GM19035 (cell line): ENCODE results near the gene KCNMA1.

Experiments
- ATAC-seq: cut with Tn5 transposase; IDR thresholded peaks from one replicate; pipeline ENCODE4 v1.9.1; 2021; ENCODE audit not compliant: unreplicated experiment

Gene KCNMA1

GRCh38 chr10:77106676-77107075 is 530.9 kb downstream of the KCNMA1 start:
- no peak for ATAC-seq

DNA sequence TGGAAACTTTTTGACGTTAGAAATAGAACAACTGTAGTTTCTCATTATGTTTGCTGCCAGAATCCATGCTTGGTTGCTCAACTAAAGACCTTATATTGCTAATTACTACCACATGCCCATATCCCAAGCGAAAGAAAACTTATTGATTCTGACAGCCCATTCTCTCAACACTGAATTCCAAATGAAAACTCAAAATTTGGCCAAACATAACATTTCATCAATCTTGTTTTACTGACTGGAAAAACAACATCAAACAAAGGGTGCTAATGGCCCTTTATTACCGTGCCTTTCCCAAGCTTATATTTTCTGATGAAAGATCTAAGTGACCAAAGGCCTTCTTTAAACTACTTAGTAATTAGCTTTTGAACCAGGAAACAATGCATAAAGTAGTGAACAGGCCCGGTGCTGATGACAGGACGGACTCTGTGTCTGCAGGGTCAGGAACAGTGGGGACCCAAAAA is 531.8 kb downstream of the KCNMA1 start:
- ATAC-seq: no peak

DNA sequence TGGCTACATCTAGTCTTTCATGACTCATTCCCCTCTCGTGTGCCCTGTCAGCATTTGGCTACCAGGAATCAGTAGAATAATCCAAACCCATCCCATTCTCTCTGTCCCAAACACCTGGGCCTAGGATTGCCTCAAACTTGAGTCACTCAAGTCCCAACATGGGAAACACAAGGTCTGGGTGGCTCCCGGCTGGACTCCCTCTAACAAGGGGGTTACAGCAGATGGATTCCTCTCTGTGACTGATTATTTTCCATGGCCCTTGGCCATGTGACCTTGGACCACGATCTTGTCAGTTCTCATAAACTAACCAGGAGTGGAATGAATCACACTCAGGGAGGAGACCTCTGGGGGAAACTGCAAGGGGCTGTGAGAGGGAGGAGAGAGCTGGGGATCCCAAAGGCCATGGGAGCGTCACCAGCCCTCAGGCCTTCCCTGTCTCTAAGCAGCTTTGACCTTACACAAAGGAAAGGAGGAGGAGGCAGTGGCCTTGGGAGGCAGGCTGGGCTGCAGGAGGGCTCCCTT is 533.1 kb downstream of the KCNMA1 start:
- ATAC-seq: no peak

- ATAC-seq: no peak
Measured at GRCh38 chr10:77103213-77103612, 534.4 kb downstream of the KCNMA1 start.

DNA sequence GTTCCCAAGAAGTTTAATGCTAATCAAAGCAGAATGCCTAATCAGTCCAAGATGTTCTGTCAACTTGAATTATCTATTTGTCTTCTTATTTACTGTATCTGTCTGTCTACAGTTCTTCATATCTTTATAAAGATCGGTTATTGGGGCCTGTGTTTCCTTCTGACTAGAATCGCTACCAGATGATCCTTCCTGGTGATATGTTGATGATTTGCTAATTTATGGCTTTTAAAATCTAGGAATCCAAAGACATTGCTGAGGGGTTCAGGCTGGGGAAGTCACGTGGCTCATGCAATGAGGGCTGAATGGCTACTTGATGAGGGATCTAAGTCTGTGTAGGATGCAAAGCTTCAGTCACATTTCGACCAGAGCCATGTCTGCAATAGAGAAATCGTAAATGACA is 536.3 kb downstream of the KCNMA1 start:
- no peak for ATAC-seq

DNA sequence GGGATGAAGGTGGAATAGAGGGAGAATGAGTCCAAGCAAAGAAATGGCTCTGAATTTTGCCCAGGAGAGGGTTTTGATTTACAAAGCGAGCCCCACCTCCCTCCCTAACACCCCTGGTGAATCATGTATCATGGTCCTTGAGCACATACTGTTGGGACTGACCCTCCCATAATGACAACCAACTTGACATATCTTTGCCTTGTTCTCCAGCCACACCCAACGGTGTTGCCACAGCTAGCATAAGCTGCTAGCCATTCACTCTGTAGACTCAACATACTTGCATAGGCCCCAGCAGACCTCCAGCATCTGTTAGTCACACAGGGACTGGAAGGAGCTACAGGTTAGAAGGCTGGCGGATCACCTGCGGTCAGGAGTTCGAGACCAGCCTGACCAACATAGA is 538.5 kb downstream of the KCNMA1 start:
- ATAC-seq: no peak

- no peak for ATAC-seq
Measured at GRCh38 chr10:77097625-77098024, 540.0 kb downstream of the KCNMA1 start.

DNA sequence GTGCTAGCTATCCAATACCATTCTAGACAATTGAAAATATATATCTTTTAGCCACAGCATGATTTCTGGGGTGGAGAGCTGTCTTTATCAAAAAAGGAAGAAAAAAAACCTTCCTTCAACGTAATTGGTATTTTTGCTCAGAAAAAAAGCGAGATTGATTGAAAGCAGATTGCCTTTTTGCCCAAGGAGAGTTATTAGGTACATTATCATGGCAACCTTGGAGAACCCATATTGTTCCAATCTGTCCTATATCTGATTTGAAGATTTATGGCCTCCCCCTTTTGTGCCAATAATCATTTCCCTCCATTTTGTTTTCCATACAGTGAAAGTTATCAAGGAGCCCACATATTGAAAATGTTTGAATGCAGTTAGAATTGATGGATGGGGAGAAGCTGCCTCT is 544.5 kb downstream of the KCNMA1 start:
- ATAC-seq: no peak

- no peak for ATAC-seq
Measured at GRCh38 chr10:77091597-77092165, 545.9 kb downstream of the KCNMA1 start.

DNA sequence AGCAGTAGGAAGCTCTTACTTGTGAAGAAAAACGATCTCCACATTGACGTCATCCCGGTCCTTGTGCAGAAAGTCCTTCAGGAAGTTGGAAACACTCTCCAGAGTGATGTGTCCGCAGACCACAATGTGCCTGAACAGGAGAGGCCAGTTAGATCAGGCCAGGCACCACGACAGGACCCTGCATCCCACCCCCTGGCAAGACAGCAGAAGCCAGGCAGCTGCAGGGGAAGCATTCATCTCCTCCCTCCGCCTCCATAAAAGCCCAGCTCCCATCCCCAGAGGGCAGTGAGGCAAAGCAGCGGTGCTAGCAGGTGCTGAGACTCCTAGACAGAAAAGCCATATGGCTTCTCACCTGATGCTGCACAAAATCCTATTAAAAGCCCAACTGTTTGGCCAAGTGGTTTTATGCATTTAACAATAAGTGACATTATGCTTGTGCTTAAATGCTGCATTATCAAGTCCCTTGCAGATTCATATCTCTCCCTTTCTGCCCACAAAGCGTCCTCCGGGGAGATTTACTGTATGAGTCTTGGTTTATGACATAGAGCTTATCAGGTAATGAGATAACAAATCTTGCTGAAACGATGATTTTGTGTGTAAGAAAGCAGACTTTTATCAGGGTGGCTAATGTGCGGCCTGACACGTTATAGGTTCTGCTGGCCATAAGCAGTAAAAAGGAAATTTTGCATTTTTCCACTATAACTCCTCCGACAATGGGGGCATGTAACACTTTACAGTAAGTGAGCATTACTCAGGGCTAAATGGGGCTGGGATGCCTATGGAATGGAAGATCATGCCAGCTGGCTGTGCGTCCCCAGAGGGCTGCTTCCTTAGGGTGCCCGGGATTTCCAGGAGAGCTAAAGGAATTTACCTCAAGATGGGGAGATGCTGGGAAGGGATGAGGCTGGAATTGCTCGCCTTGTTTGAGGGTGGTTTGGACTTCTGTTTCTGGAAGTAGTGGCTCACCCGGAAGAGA is 546.9 kb downstream of the KCNMA1 start:
- no peak for ATAC-seq

- no peak for ATAC-seq
Measured at GRCh38 chr10:77087366-77087765, 550.2 kb downstream of the KCNMA1 start.

DNA sequence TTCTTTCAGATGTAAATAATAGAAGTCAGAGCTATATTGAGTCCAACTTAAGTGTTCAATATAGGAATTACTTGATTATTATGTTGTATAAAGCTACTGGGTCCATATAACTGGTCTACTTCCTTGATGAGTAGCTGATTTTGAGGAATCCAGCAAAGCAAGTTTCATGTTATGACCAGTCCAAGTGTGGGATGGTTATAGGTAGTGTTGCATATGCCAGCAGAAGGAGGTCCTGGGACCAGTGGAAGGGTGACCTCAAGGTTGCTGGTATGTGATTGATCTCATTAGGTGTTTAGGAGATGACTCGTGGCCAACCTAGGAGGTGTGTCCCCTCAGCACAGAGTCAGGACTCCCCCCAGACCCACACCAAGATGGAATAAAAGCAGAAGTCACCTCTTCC is 551.5 kb downstream of the KCNMA1 start:
- no peak for ATAC-seq

DNA sequence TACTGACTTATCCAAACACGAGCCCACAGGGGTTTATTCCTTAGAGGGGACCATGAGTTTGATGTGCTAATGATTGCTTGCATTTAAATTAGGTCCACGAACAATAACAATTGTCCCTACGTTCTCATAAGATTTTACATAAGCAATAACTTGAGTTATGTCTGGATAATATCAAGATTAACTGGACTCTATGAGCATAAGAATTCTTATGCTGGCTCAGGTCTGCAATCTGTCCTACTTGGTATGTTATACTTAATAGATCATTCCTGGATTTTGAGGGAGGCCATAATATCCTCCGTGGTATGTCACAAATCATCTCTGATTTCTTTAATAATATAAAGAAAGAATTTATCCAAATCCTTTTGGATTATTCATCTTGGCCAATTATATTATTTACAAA is 552.3 kb downstream of the KCNMA1 start:
- no peak for ATAC-seq

- ATAC-seq: no peak
Measured at GRCh38 chr10:77084431-77085144, 553.0 kb downstream of the KCNMA1 start.

DNA sequence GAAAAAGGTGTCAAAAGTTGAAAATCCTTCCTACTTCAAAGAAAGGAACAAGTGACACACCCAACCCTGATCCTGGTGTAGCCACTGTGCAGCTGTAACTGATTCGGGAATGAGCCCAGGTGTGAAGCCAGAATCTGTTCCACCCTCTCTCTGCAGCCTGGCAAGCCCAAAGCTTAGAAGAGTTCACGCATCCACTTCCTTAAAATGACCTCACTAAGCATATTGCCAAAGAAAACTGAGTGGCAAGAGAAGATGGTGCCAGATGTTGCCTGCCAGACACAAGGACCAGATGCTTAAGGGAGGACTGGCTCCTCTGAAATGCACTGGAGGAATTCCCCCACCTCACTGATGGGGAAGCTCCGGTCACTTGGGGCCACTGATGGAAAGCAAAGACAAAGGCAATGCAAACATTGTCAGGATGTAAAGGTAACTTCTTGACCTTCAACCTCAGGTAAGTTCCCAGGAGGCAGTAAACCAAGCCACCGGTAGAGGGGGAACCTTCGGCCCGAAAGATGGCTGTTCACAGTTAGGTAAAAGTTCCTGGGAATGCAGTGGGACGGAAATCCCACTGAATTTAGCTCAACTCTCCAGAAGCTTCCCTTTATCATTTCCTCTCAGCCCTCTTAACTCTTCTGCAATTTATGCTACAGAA is 554.9 kb downstream of the KCNMA1 start:
- ATAC-seq: no peak

DNA sequence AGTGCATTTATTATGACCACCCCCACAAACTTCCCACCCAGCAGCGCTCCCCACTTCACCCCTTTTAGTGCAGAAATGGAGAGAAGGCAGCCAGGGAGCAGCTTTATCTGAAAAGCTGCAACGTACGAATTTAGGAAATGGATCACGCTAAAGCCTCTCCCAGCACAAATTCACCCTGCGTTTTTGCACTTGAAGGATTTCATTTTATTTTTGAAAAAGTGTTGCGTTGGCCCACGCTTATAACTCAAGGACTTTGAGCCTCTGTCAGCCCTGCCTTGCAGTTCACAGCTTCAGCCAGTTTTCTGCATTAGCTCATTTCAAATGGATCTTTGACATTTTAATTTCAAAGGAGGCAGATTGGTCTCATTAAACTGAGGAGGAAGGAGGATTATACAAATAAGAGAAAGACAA is 556.1 kb downstream of the KCNMA1 start:
- ATAC-seq: no peak

- no peak for ATAC-seq
Measured at GRCh38 chr10:77080361-77081027, 557.1 kb downstream of the KCNMA1 start.

GRCh38 chr10:77079592-77080300 is 557.9 kb downstream of the KCNMA1 start:
- ATAC-seq: no peak

GRCh38 chr10:77077316-77077945 is 560.2 kb downstream of the KCNMA1 start:
- no peak for ATAC-seq
